H9 (cell line): ENCODE results near the gene MLH1. TPM values are rescaled to one million over a fixed set of nuclear protein-coding genes. Genes with fewer than 3 reads are reported as not detected.

Experiments
- DNase-seq: peaks from one replicate; pipeline ENCODE4 v3.0.0-alpha.2; 2017
- H2AFZ ChIP-seq: one replicate; pipeline ENCODE4 v1.6.1; 2013; ENCODE audit warnings: mild to moderate bottlenecking, low read length, control low read depth, moderate library complexity
- H2AK5ac ChIP-seq: 2 replicates; pipeline ENCODE4 v1.6.1; 2013; ENCODE audit warnings: low read length, control low read depth, mixed read lengths; ENCODE audit not compliant: insufficient read length
- H2BK120ac ChIP-seq: one replicate; pipeline ENCODE4 v1.6.1; 2013; ENCODE audit warnings: low read depth, mild to moderate bottlenecking, low read length, control low read depth, inconsistent platforms; ENCODE audit not compliant: poor library complexity, severe bottlenecking
- H2BK12ac ChIP-seq: 2 replicates; pipeline ENCODE4 v1.6.1; 2013; ENCODE audit warnings: low read length, control low read depth, mixed read lengths, low read depth; ENCODE audit not compliant: insufficient read length
- H2BK15ac ChIP-seq: 2 replicates; pipeline ENCODE4 v1.6.1; 2013; ENCODE audit warnings: low read depth, low read length, control low read depth
- H2BK20ac ChIP-seq: one replicate; pipeline ENCODE4 v1.6.1; 2013; ENCODE audit warnings: low read depth, mild to moderate bottlenecking, low read length, control low read depth, inconsistent platforms; ENCODE audit not compliant: poor library complexity, severe bottlenecking
- H2BK5ac ChIP-seq: 2 replicates; pipeline ENCODE4 v1.6.1; 2013; ENCODE audit warnings: low read length, control low read depth, mixed read lengths; ENCODE audit not compliant: insufficient read length
- H3K14ac ChIP-seq: 2 replicates; pipeline ENCODE4 v1.6.1; 2013; ENCODE audit warnings: low read length, control low read depth; ENCODE audit not compliant: insufficient read depth
- H3K18ac ChIP-seq: 2 replicates; pipeline ENCODE4 v1.6.1; 2013; ENCODE audit warnings: low read depth, mild to moderate bottlenecking, mixed read lengths, low read length, control low read depth; ENCODE audit not compliant: insufficient read length
- H3K23ac ChIP-seq: 2 replicates; pipeline ENCODE4 v1.6.1; 2013; ENCODE audit warnings: low read length, control low read depth, mixed read lengths, low read depth; ENCODE audit not compliant: insufficient read length
- H3K23me2 ChIP-seq: 2 replicates; pipeline ENCODE4 v1.6.1; 2013; ENCODE audit warnings: low read depth, mild to moderate bottlenecking, mixed read lengths, low read length, control low read depth; ENCODE audit not compliant: insufficient read length, poor library complexity, severe bottlenecking
- H3K27ac ChIP-seq: 2 replicates; pipeline ENCODE4 v1.5.1; 2013; ENCODE audit warnings: low read length, control low read depth, mixed read lengths, low read depth; ENCODE audit not compliant: insufficient read length
- H3K27me3 ChIP-seq: 2 replicates; pipeline ENCODE4 v1.6.1; 2013; ENCODE audit warnings: low read length, control low read depth, inconsistent platforms; ENCODE audit not compliant: insufficient read depth
- H3K4ac ChIP-seq: 2 replicates; pipeline ENCODE4 v1.6.1; 2013; ENCODE audit warnings: low read depth, mild to moderate bottlenecking, control low read depth, inconsistent platforms, low read length, moderate library complexity
- H3K4me1 ChIP-seq: 2 replicates; pipeline ENCODE4 v1.6.1; 2013; ENCODE audit warnings: low read length, control low read depth, inconsistent platforms; ENCODE audit not compliant: insufficient read depth
- H3K4me2 ChIP-seq: 2 replicates; pipeline ENCODE4 v1.6.1; 2013; ENCODE audit warnings: low read length, control low read depth, mixed read lengths; ENCODE audit not compliant: insufficient read length, insufficient read depth
- H3K56ac ChIP-seq: 2 replicates; pipeline ENCODE4 v1.6.1; 2013; ENCODE audit warnings: low read depth, mild to moderate bottlenecking, mixed read lengths, low read length, control low read depth; ENCODE audit not compliant: insufficient read length
- H3K79me1 ChIP-seq: 2 replicates; pipeline ENCODE4 v1.6.1; 2013; ENCODE audit warnings: low read depth, mild to moderate bottlenecking, moderate library complexity, low read length, control low read depth, inconsistent platforms; ENCODE audit not compliant: insufficient read depth, poor library complexity, severe bottlenecking
- H3K79me2 ChIP-seq: 2 replicates; pipeline ENCODE4 v1.6.1; 2013; ENCODE audit warnings: low read length, control low read depth, inconsistent platforms; ENCODE audit not compliant: insufficient read depth
- H3K9ac ChIP-seq: 2 replicates; pipeline ENCODE4 v1.6.1; 2013; ENCODE audit warnings: low read length, control low read depth, mixed read lengths; ENCODE audit not compliant: insufficient read length; ENCODE audit errors: extremely low read depth
- H3K9me3 ChIP-seq: one replicate; pipeline ENCODE4 v1.6.1; 2013; ENCODE audit warnings: low read depth, low read length, inconsistent platforms; ENCODE audit not compliant: control insufficient read depth
- H3T11ph ChIP-seq: one replicate; pipeline ENCODE4 v1.6.1; 2013; ENCODE audit warnings: mild to moderate bottlenecking, low read length, control low read depth, inconsistent platforms
- H4K20me1 ChIP-seq: one replicate; pipeline ENCODE4 v1.6.1; 2013; ENCODE audit not compliant: control insufficient read depth, insufficient read length, insufficient read depth
- H4K5ac ChIP-seq: 2 replicates; pipeline ENCODE4 v1.6.1; 2013; ENCODE audit warnings: low read depth, mild to moderate bottlenecking, mixed read lengths, low read length, control low read depth; ENCODE audit not compliant: insufficient read length
- H4K8ac ChIP-seq: replicated peaks from 2 replicates; pipeline ENCODE4 v1.6.1; 2013; ENCODE audit warnings: low read length, control low read depth, mixed read lengths, low read depth; ENCODE audit not compliant: insufficient read length
- H4K91ac ChIP-seq: 2 replicates; pipeline ENCODE4 v1.6.1; 2013; ENCODE audit warnings: low read depth, mild to moderate bottlenecking, moderate library complexity, mixed read lengths, low read length, control low read depth; ENCODE audit not compliant: insufficient read length
- H3K27ac Mint-ChIP-seq, 3 experiments: 2 replicates in 2 of 3; 3 replicates in 1 of 3; pipeline ENCODE4 v1.8.0; 2020 to 2021; ENCODE audit warnings: mixed read lengths in 3 of 3, mild to moderate bottlenecking in 1 of 3, moderate library complexity in 1 of 3
- H3K27me3 Mint-ChIP-seq: 2 replicates; pipeline ENCODE4 v1.8.0; 2021; ENCODE audit warnings: low read depth, mild to moderate bottlenecking, moderate library complexity, mixed read lengths
- H3K36me3 Mint-ChIP-seq, 3 experiments: 2 replicates in 2 of 3; 3 replicates in 1 of 3; pipeline ENCODE4 v1.8.0; 2020 to 2021; ENCODE audit warnings: low read depth in 3 of 3, mixed read lengths in 3 of 3; ENCODE audit not compliant: insufficient read depth in 1 of 3
- H3K4me1 Mint-ChIP-seq, 2 experiments: 2 replicates each; pipeline ENCODE4 v1.8.0; 2020; ENCODE audit warnings: mixed read lengths in 2 of 2
- H3K4me3 Mint-ChIP-seq, 2 experiments: 2 replicates in 1 of 2; 3 replicates in 1 of 2; pipeline ENCODE4 v1.8.0; 2020 to 2021; ENCODE audit warnings: mild to moderate bottlenecking in 2 of 2, mixed read lengths in 2 of 2, moderate library complexity in 1 of 2
- H3K9me3 Mint-ChIP-seq, 2 experiments: 2 replicates in 1 of 2; 3 replicates in 1 of 2; pipeline ENCODE4 v1.8.0; 2020; ENCODE audit warnings: mild to moderate bottlenecking in 2 of 2, mixed read lengths in 2 of 2, moderate library complexity in 1 of 2
- WGBS: extraction: QIAGEN DNeasy Blood & Tissue Kit; methylation state at CpG from one replicate; pipeline ENCODE4 v1.1.7; 2013; ENCODE audit warnings: missing lambda C conversion rate, low lambda C conversion rate, mixed read lengths; ENCODE audit not compliant: insufficient read length; ENCODE audit errors: extremely low coverage; 5-methylcytosine and 5-hydroxymethylcytosine counted together
- total RNA-seq: library from RNA; stranded (reverse); gene quantifications from 2 replicates; pipeline ENCODE4 v1.2.1, GENCODE V29; 2021
- TF ChIP-seq, protein P1 (sequence below): fragments of 200-600 bp; sonication (generic); conservative IDR thresholded peaks from 3 replicates; pipeline ENCODE4 v1.8.0; 2021; ENCODE audit warnings: antibody characterized with exemption, mild to moderate bottlenecking

The MLH1 gene
- total RNA-seq, 1 experiment from 2014 or later, result 45.1 TPM

DNA sequence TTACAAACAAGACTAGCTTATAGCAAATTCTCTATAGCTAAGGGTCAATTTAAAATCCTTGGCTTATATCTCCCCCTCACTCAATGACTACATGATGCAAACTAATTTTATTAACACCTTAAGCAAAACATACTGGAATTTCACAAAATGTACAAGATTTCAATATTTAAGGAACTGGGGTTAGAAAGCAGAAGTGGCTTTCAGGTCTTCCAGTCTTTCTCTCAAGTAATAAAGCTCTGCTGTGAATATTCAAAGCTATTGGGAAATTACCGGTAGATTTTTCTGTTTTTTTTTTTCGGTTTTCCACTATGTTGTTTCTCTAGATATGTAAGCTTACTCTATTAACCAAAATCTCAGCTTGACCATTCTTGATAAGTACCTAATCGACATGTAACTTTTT lies 4.3 kb upstream of the MLH1 start:
- no peaks in the 10 kb centered on the region for H3K27me3 ChIP-seq
- Mint-ChIP-seq H3K4me3 (no peak overlapping the region), H3K36me3 (peaks cover 25 to 64% (median 46%) of the 10 kb centered on the region in 3 experiments; a peak in 6 of 7 replicates), H3K27me3 (no peaks in the 10 kb centered on the region), H3K4me1 (peaks cover 23 to 30% of the 10 kb centered on the region in 2 experiments), H3K9me3 (no peaks in the 10 kb centered on the region), H3K27ac (0 out of 7 replicates have a peak overlapping the region, but pooled peaks of 1 of the 3 experiments have one; percentile 15)
- no peaks in the 10 kb centered on the region for H3K4me1 ChIP-seq
- no peak overlapping the region for H3K27ac ChIP-seq
- H2BK15ac ChIP-seq, result no peak overlapping the region
- no peak overlapping the region for H3K4me2 ChIP-seq
- H4K20me1 ChIP-seq, result no peaks in the 10 kb centered on the region
- WGBS, result no CpG with 5 or more reads among the region's 3 CpGs
- no peak overlapping the region for H3K56ac ChIP-seq
- H3K79me2 ChIP-seq, result peaks cover 16% of the 10 kb centered on the region; the same call in 1 of the 2 replicates
- H3K23ac ChIP-seq, result no peak overlapping the region
- no peak overlapping the region for H2BK5ac ChIP-seq
- H3K23me2 ChIP-seq, result peaks cover 10% of the 10 kb centered on the region
- TF ChIP-seq, protein P1, sequence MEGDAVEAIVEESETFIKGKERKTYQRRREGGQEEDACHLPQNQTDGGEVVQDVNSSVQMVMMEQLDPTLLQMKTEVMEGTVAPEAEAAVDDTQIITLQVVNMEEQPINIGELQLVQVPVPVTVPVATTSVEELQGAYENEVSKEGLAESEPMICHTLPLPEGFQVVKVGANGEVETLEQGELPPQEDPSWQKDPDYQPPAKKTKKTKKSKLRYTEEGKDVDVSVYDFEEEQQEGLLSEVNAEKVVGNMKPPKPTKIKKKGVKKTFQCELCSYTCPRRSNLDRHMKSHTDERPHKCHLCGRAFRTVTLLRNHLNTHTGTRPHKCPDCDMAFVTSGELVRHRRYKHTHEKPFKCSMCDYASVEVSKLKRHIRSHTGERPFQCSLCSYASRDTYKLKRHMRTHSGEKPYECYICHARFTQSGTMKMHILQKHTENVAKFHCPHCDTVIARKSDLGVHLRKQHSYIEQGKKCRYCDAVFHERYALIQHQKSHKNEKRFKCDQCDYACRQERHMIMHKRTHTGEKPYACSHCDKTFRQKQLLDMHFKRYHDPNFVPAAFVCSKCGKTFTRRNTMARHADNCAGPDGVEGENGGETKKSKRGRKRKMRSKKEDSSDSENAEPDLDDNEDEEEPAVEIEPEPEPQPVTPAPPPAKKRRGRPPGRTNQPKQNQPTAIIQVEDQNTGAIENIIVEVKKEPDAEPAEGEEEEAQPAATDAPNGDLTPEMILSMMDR, result no peak
- H3K14ac ChIP-seq, result no peak overlapping the region
- no peak overlapping the region for H2BK120ac ChIP-seq
- no peak overlapping the region for H3K9ac ChIP-seq
- H3K9me3 ChIP-seq, result no peaks in the 10 kb centered on the region
- no peak overlapping the region for H4K8ac ChIP-seq
- no peak overlapping the region for H3T11ph ChIP-seq
- no peak overlapping the region for H4K91ac ChIP-seq
- H2BK12ac ChIP-seq, result no peak overlapping the region
- no peak overlapping the region for H2AFZ ChIP-seq
- H2AK5ac ChIP-seq, result no peak overlapping the region
- no peak overlapping the region for H2BK20ac ChIP-seq
- H3K18ac ChIP-seq, result no peak overlapping the region
- H3K79me1 ChIP-seq, result peaks cover 3% of the 10 kb centered on the region
- no peak for DNase-seq
- H4K5ac ChIP-seq, result no peak overlapping the region
- no peak overlapping the region for H3K4ac ChIP-seq
